DMS53 (cell line): ENCODE results near the gene ABCB6.

Experiments
- DNase-seq: peaks from one replicate; lab custom pipeline; 2025; lab: John Stamatoyannopoulos, UW

Gene ABCB6

GRCh38 chr2:219245148-219245898 lies 26.6 kb upstream of the ABCB6 start, which contains the start of the genes GLB1L and STK16:
Gene GLB1L (minus strand): TSS chr2:219245444. CDS start chr2:219243573, 1,871 bp downstream.
Gene STK16 (plus strand): TSS chr2:219245479. CDS start chr2:219246000, 521 bp downstream.
- peak; percentile 94 for DNase-seq

GRCh38 chr2:219244789-219245147 lies 26.0 kb upstream of the ABCB6 start:
- DNase-seq: no peak

- no peak for DNase-seq
Measured at GRCh38 chr2:219243291-219243761, 24.6 kb upstream of the ABCB6 start.

- DNase-seq: no peak
Measured at GRCh38 chr2:219234331-219234730, 15.6 kb upstream of the ABCB6 start.

- DNase-seq: peak; percentile 80
Measured at GRCh38 chr2:219230059-219230540, 11.3 kb upstream of the ABCB6 start.

DNA sequence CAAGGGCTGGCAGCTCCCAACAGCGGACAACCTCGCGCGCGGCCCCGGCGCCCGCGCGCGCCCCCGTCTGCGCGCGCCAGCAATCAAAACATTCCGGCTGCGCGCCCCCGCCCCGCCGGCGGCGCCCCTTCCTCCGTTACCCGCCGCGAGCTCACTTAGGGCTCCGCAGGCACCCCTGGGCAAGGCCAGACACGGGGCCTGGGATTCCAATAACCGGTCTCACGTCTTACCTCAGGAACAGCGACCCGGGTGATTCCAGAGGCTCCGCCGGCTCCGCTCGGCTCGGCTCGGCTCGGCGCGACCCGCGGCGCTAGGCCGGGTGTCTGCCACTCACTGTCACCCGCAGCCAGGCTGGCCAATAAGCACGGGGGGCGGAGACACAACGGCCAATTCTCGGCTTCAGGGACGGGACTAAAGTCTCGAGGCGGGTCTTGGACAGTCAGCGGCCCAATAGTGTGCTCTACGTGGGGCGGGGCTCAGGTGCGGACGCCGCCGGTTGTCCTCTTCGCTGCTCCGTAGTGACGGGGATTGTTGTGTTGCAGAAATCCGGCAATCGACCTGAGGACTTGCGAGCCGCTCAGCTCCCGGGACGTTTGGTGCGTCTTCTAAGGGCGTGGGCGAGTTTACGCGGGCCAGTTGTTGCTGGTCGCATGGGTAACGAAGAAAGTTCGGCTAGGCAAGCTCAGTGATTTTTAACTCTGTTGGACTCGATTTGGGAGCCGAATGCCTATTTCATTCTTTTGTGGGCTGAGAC lies 10.7 kb upstream of the ABCB6 start, which contains the start of the genes ANKZF1 and ATG9A:
Gene ANKZF1 (plus strand): TSS at position 502 of the 754 bp plus-strand sequence. CDS start 452 bp downstream, outside the sequence.
Gene ATG9A (minus strand): TSS at position 332 of the 754 bp plus-strand sequence. CDS start 1,612 bp downstream, outside the sequence.
- peak; percentile 99 for DNase-seq

DNA sequence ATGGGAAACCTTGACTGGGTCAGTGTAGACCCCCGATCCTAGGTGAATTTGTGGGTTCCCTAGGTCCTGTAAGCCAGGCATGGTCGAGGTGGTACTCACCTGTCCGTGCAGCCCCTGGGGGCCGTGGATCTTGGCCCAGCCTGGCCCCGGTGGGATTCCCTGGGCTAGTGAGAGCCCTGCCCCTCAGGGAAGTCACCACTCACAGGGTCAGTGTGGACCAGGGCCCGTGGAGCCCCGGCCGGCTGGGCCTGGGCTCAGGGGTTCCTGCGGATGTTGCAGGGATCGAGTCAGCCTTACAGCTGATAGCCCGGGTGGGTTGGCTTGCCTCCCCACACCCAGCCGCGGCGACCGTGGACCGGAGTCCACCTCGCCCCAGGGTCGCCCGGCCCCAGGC lies 10.2 kb upstream of the ABCB6 start:
- no peak for DNase-seq

- peak; percentile 22 for DNase-seq
Measured at GRCh38 chr2:219228041-219228910, 9.5 kb upstream of the ABCB6 start.

GRCh38 chr2:219225350-219225749 lies 6.6 kb upstream of the ABCB6 start:
- no peak for DNase-seq

GRCh38 chr2:219223831-219224610 lies 5.3 kb upstream of the ABCB6 start:
- DNase-seq: no peak

GRCh38 chr2:219221957-219222518 lies 3.3 kb upstream of the ABCB6 start:
- no peak for DNase-seq

- no peak for DNase-seq
Measured at GRCh38 chr2:219220652-219221402, 2.1 kb upstream of the ABCB6 start.

DNA sequence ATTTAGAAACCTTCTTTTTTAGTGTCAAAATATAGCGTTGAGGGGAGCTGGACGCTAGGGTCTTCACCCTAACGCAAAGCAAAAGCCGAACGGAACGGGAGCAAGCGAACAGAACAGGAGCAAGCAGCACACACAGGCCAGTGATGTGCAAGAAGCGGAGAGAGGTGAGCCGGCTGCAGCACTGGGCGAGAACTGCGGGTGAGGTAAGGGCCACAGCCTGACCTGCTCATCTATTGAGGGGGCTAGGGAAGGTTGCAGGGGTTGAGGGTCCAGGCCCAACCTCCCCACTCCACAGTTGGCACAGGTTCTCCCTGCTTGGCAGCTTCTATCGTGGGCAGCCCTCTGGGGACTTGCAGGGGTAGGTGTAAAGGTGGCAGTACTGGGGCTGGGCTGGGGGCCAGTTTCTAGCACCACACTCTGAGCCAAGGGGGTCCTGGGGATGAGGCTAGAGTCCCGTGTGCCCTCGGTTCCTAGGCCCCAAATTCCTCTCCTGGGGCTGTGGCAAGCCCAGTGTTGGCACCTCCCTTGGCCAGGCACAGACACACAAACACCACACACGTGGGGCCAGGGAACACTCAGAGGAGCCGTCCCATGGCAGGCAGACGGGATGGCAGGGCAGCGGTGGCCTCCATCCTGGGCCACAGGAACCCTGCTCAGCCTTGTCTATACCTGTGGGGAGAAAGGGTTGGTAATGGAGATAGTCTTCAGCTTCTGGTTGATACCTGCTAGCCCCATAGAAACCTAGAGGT lies 1.2 kb upstream of the ABCB6 start:
- DNase-seq: no peak

DNA sequence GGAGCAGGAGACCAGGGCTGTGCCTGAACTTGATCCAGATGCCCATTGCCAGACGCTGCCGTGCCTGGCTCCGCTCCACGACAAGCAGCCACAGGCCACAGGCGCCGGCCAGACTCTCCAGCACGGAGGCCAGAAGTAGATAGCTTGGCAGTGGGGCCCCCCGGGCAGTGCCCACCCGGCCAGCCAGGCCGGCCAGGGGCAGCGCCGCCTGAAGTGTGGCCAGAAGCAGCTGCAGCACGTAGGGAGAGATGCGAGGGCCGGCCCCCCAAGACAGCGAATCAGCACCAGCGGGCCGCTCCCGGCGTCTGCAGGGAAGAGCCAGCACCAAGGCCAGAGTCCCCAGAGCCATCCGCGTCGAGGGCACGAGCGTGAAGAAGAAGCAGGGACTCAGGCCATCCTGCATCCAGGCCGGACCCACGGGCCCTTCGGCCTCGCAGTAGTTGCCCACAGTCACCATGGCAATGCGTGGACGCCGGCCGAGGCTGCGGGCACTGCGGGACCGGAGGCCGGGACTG lies 484 bp downstream of the ABCB6 start:
- DNase-seq: peak; percentile 85

- DNase-seq: no peak
Measured at GRCh38 chr2:219216535-219216915, 2.2 kb downstream of the ABCB6 start.

- no peak for DNase-seq
Measured at GRCh38 chr2:219215871-219216534, 2.8 kb downstream of the ABCB6 start.

DNA sequence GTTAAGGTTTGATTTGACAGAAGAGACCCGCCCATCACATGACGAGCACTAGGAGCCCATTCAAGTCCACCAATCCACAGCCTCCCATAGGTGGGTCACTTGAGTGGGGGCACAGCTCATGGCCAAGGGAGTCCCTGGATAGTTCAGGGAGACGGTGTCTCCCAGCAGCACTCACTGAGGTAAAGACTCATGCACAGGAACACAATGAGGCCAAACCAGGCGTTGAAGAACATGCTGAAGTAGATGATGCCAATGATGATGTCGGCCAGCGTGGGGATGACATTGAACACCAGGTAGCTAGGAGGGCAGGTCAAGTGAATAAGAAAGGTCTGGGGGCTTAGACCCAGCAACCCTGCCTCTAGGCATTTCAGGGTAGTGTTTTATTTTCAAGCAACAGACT lies 4.0 kb downstream of the ABCB6 start:
- no peak for DNase-seq

GRCh38 chr2:219214141-219214540 lies 4.6 kb downstream of the ABCB6 start:
- no peak for DNase-seq
